ENCODE measurements around the gene GALNT10.

GALNT10 gene

DNA sequence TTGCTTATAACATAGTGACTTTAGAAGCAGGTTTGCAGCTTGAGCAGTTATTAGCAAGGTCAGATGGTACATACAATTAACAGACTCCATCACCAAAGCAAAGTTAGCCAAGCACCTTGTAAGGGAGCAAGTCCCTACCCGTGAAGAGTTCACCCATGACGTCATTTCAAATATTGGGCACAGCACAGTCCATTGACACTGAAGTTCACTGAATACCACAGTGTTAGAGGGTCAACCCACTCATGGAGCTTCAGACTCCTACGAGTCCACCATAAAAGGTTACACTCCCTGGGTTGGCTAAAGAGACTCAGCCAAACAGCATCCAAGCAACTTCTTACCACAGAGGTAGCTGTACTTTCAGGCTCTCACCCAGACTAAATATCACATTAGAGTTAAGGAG lies 77.5 kb downstream of the GALNT10 start:
- H3K27ac ChIP-seq = no peak overlapping the region
- TF ChIP-seq, protein P1, sequence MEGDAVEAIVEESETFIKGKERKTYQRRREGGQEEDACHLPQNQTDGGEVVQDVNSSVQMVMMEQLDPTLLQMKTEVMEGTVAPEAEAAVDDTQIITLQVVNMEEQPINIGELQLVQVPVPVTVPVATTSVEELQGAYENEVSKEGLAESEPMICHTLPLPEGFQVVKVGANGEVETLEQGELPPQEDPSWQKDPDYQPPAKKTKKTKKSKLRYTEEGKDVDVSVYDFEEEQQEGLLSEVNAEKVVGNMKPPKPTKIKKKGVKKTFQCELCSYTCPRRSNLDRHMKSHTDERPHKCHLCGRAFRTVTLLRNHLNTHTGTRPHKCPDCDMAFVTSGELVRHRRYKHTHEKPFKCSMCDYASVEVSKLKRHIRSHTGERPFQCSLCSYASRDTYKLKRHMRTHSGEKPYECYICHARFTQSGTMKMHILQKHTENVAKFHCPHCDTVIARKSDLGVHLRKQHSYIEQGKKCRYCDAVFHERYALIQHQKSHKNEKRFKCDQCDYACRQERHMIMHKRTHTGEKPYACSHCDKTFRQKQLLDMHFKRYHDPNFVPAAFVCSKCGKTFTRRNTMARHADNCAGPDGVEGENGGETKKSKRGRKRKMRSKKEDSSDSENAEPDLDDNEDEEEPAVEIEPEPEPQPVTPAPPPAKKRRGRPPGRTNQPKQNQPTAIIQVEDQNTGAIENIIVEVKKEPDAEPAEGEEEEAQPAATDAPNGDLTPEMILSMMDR (IDR thresholded peaks at IDR 0.05) = no peak
- TF ChIP-seq ZFX (IDR thresholded peaks at IDR 0.05; ENCODE audit: borderline replicate concordance) = no peak

DNA sequence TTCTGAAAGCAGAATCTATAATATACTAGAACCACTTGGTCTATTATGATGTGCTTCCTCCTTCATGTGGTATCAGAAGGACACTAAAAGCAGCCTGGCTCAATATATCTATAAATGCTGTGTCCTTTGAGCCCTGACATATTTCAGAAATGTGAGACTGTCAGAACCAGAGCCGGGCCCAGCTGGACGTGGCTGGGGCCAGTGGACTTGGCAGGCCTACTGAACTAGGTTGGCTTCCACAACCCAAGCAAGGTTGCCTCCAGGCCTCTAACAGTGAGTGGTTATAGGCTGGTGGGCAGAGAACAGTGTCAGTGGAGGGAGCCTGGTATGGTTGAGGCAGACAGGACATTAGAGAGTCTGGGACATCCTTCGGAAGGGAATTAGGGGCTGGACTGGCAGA lies 78.9 kb downstream of the GALNT10 start:
- TF ChIP-seq, protein P1 (IDR thresholded peaks at IDR 0.05) = no peak
- TF ChIP-seq ZFX (IDR thresholded peaks at IDR 0.05; ENCODE audit: borderline replicate concordance) = no peak

DNA sequence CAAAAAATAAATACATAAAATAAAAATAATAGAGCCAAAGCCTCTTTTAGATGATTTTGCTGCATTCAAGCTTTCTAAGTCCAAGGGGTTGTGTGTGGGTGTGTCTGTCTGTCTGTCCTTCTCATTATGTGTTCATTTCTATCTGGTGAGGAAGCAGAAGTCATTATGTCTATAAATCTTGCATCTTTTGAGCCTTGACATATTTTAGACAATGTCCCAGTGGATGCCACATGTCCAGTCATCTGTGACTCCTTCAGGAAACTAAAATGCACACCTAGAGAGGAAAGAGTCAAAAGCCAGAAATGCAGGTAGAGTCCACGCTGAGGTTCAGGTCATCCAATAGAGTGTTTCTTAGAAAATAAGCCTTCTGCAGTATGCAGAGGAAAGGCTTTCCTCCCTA lies 80.9 kb downstream of the GALNT10 start:
- TF ChIP-seq ZFX (IDR thresholded peaks at IDR 0.05; ENCODE audit: borderline replicate concordance) = no peak
- TF ChIP-seq, protein P1 (IDR thresholded peaks at IDR 0.05) = no peak
- H3K27ac ChIP-seq = no peak overlapping the region

More for the DNA sequence above, 78.9 kb downstream of the GALNT10 start:
- H3K27ac ChIP-seq = no peak overlapping the region

DNA sequence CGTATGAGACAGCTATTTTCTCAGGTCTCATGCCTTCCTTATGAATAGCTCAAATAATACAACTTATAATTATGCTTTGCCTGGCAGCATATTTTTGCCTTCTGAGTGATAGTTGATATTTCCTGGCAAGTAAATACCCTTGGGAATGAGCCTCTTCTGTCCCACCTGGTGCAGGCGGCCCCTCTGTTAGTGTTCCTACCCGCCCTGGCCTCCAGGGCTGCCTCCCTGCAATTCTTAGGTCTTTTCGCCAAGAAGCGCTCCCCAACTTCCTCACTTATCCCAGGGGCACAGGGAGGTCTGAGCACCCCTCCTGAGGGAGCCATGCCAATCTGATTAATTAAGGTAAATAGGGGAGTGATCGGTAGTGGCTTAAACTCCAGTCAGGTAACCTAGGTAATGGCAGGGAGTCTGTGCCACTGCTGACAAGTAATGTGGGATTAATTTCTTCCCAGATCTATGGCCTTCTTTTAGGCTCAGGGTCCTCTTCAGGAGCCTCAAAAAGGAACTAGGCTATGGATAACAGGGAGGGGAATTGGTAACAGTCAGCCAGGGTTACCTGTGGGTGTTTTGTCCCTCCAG lies 81.5 kb downstream of the GALNT10 start:
- TF ChIP-seq, protein P1 (IDR thresholded peaks at IDR 0.05) = no peak
- TF ChIP-seq ZFX (IDR thresholded peaks at IDR 0.05; ENCODE audit: borderline replicate concordance) = no peak
- no peak overlapping the region for H3K27ac ChIP-seq

DNA sequence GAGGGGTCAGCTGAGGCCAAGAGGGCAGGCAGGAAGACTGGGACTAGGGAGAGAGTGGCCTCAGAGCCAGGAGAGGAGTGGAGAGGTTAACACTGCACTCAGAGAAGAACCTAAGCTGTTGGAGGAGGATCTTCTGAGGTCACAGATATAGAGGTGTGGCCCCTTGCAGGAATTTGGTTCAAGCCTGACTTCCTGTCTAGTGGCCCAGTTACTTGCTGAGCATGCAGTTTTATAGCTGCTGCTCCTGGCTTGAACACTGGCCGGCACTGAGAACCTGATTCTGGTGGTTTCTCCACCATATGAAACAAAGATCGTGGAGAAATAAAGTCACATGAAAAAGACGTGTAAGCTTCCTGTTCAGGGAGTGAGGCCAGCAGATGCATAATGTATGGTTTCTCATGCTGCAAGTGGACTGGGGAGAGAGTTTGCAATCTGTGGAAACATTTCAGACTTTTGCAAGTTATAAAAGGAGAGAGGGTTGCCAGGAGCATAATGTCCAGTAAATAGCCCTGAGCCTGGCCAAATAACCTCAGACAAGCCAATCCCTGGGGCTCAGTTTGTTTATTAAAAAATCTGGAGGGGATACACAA lies 82.6 kb downstream of the GALNT10 start:
- no peak overlapping the region for H3K27ac ChIP-seq
- no peak for TF ChIP-seq ZFX (IDR thresholded peaks at IDR 0.05; ENCODE audit: borderline replicate concordance)
- TF ChIP-seq, protein P1 (IDR thresholded peaks at IDR 0.05) = no peak

DNA sequence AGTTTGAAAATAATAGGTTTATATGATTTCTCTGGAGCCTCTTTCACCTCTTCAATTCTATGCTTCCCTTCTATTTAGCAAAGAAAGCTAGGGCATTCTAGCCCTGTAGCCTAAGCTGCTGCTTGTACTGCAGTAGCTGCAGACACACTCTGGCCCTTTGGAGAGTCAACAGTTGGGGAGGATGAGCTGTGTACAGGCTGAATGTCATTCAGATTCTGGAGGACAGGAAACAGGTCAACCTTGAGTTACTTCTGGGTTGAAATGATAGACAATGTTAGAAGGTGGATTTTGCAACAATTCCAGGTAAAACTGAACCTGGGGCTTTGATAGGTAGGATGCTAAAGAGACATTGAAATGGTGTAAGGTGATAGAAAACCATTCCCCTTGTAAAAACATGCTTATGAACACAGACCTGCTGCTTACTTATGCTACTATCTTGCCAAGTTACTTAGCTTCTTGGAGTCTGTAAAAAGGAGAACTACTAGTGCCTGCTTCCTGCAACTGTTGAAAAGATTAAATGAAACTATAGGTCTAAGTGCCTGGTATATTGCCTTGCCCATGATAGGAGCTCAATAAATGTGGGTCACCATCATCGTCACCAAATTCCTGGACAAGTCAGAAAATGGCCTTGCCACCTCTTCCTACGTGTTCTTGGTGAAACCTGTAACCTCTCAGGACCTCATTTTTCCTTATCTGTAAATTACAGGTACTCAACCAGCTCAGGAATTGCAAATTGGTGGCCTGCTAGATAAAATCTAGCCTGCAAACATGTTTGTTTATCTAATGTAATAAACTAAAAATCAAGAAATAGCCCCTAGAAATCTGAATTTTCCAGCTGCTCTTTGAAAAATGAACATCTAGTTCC lies 83.7 kb downstream of the GALNT10 start:
- TF ChIP-seq, protein P1 (IDR thresholded peaks at IDR 0.05) = no peak
- no peak for TF ChIP-seq ZFX (IDR thresholded peaks at IDR 0.05; ENCODE audit: borderline replicate concordance)
- no peak overlapping the region for H3K27ac ChIP-seq

DNA sequence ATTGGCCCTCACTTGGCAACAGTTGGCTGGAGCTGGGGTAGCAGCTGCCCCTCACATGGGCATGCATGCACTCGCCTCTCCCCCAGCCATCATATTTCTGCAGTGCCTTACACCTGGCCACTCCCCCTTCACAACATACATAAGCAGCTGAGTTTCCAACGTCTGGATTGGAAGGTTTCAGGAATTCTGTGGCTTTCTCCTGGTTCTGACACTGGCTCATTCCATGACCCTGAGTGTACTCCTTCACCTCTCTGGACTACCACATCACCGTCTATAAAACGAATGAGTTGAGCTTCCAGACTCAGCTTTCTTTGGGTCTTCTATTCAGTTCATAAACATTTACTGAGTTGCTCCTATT lies 84.3 kb downstream of the GALNT10 start:
- TF ChIP-seq, protein P1 (IDR thresholded peaks at IDR 0.05) = no peak
- TF ChIP-seq ZFX (IDR thresholded peaks at IDR 0.05; ENCODE audit: borderline replicate concordance) = no peak
- no peak overlapping the region for H3K27ac ChIP-seq
